K562 treated with DMSO at 1 percent for 48 hours (cell line): Measurements from ENCODE around the gene LRG1. TPM values are rescaled to one million over a fixed set of nuclear protein-coding genes. Genes with fewer than 3 reads are reported as not detected.

Source experiments
- total RNA-seq: library from RNA; unstranded; fragments of 300-600 nt; gene quantifications from 2 replicates; pipeline ENCODE4 v1.2.3, GENCODE V29; 2022; ENCODE audit warnings: low replicate concordance; ENCODE audit errors: extremely low read depth

Gene LRG1, protein sequence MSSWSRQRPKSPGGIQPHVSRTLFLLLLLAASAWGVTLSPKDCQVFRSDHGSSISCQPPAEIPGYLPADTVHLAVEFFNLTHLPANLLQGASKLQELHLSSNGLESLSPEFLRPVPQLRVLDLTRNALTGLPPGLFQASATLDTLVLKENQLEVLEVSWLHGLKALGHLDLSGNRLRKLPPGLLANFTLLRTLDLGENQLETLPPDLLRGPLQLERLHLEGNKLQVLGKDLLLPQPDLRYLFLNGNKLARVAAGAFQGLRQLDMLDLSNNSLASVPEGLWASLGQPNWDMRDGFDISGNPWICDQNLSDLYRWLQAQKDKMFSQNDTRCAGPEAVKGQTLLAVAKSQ
- 123 TPM in 1 of 2 replicates, not detected in the other for total RNA-seq

GRCh38 chr19:4539693-4540581 lies at the start of gene LRG1:
Gene LRG1, minus strand, starts transcription at chr19:4540036. Its CDS starts 23 bp downstream, at chr19:4540013.

GRCh38 chr19:4559569-4559968 lies 19.7 kb upstream of the LRG1 start, which contains the start of gene SEMA6B:
Gene SEMA6B, minus strand, starts transcription at chr19:4559684. Its CDS starts 1,227 bp downstream, at chr19:4558457.

DNA sequence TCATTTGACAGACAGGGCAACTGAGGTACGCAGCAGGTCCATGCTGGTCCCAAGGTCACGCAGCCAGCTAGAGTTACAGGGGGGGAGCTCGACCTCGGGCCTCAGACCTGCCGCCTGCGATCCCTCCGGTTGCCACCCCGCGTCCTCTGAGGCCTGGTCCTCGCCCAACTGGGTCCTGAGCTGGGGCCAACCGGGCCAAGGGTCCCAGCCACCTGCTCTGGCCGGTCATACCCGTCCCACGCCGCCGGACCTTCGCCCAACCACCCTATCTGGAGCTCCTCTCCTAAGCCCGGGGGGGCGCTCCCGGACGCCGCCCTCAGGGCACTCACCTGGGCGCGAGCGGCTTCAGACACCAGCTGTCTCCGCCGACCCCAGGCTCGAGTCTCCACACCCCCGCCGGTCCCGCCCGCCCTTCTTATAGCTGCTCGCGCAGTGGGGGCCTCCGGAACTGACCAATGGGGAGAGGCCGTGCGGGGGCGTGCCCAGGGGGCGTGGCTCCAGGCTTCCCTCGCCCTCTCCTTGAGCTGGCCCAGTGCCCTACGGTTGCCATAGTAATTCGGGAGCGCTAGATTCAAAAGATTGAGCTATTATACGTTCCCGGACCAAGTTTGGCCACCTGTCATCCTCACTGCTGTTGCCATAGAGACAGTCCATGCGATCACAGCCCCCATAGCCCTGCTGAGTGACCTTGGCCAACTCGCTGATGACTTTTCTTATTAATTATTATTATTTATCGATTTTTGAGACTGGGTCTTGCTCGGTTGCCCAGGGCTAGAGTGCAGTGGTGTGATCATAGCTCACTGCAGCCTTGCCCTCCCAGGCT lies 4.8 kb downstream of the LRG1 start, which contains the start of gene PLIN5:
Gene PLIN5 (minus strand): TSS at position 389 of the 823 bp plus-strand sequence. CDS start 1,150 bp downstream, outside the sequence.

DNA sequence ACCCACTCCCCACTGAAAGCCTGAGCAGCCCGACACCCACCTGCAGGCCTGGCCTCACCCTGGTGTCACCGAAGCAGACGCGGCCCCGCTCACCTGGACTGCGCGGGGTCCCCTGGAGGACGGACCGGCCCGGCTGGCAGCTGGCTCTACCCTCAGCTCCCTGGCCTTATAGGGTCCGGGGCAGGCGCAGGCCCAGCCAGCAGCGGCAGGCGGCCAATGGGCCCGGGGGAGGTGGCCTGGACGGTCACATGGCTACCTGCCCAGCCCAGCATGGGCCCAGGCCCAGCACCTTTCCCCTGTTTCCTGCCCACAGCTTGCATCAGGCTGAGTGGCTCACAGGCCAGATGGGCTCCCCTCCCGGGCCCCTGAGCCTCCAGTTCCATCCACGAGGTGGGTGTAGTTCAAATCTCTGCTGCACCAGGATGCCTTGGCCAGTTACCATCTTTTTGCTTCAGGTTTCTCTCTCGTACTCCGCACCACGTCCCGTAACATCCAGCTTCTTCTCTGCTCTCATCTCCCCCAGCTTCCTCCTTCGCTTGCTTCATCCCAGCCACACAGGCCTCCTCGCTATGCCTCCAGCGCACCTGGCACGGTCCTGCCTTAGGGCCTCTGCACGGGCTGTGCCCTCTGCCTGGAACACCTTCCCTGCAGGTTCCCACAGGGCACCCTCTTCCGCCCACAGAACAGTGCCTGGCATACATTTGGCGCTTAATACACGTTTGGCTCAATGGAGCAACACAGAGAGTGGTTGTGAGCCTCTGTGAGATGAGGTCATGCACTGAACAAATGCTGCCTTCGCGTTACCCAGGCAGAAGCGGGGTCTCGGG lies 21.3 kb downstream of the LRG1 start, which contains the start of gene PLIN4:
Gene PLIN4 (minus strand): TSS at position 142 of the 827 bp plus-strand sequence. CDS start 214 bp downstream, outside the sequence.

Other genes with a start within 250 kb of the LRG1 start
- not detected in 2 replicates for gene TMIGD2, start 237.6 kb downstream of the LRG1 start, total RNA-seq
- gene FSD1, start 235.4 kb downstream of the LRG1 start, total RNA-seq = not detected in 2 replicates
- gene STAP2, start 201.2 kb downstream of the LRG1 start, total RNA-seq = not detected in 2 replicates
- not detected in 2 replicates for gene MPND, start 196.5 kb downstream of the LRG1 start, total RNA-seq
- 179 TPM in 1 of 2 replicates, not detected in the other for gene SH3GL1, start 139.5 kb downstream of the LRG1 start, total RNA-seq
- gene CHAF1A, start 137.4 kb downstream of the LRG1 start, total RNA-seq = not detected in 2 replicates
- gene UBXN6, start 82.2 kb downstream of the LRG1 start, total RNA-seq = not detected in 2 replicates
- 312 TPM in 1 of 2 replicates, not detected in the other for gene HDGFL2, start 67.7 kb downstream of the LRG1 start, total RNA-seq
- gene PLIN4, start 21.6 kb downstream of the LRG1 start, total RNA-seq = not detected in 2 replicates
- not detected in 2 replicates for gene PLIN5, start 4.8 kb downstream of the LRG1 start, total RNA-seq
- not detected in 2 replicates for gene SEMA6B, start 19.6 kb upstream of the LRG1 start, total RNA-seq
- gene TNFAIP8L1, start 99.5 kb upstream of the LRG1 start, total RNA-seq = not detected in 2 replicates
- gene MYDGF, start 130.3 kb upstream of the LRG1 start, total RNA-seq = 497 TPM in 1 of 2 replicates, not detected in the other
- not detected in 2 replicates for gene DPP9, start 183.8 kb upstream of the LRG1 start, total RNA-seq